Right renal pelvis (tissue), 4 donors: ENCODE results near the gene PEA15. TPM values are rescaled to one million over a fixed set of nuclear protein-coding genes. Genes with fewer than 3 reads are reported as not detected.

Source experiments
- DNase-seq, 4 donors: peaks; one replicate each; pipeline ENCODE4 v3.0.0-alpha.2; 2013; ENCODE audit warnings: low read depth in 4 of 4, low spot score in 3 of 4, missing footprints in 1 of 4
- polyA plus RNA-seq, 4 donors: library from polyadenylated mRNA; unstranded; fragments of 120-200 nt; gene quantifications; one replicate each; pipeline ENCODE4 v1.2.1, GENCODE V29; 2013; ENCODE audit not compliant: insufficient read length in 4 of 4

Gene PEA15
- polyA plus RNA-seq, 4 donors, result 104 to 131 (median 129) TPM

GRCh38 chr1:160232911-160233310 is 27.7 kb downstream of the PEA15 start:
- DNase-seq, result no peak

DNA sequence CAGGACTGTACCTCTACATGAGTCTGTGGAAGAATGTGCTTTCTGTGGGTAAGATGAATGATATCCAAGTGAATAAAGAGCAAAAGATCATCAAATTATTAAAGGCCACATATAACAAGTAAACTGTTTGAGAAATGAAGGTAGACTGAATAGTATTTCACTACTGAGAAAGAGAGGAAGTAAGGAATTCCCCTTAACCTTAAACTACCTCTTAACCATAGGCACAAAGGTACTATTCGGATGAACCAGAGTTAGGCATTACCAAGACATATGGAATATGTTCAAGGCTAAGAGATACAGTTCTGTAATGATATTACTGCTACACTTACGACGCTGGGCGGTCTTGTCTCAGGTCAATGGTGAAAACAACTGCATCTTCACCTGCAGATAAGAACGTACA is 31.6 kb downstream of the PEA15 start:
- DNase-seq, result no peak

DNA sequence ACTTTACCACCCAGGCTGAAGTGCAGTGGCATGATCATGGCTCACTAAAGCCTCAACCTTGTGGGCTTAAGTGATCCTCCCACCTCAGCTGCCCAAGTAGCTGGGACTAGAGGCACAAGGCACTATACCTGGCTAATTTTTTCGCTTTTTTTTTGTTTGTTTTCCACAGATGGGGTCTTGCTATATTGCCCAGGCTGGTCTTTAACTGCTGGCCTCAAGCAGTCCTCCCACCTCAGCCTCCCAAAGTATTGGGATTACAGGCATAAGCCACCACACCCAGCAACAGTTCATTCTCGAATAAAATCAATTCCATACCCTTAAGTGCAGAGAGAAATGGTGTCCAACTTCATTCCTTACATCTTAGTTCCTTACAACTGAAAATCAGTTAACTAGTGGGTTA is 32.4 kb downstream of the PEA15 start:
- DNase-seq, result no peak

- DNase-seq, result no peak
Observed at GRCh38 chr1:160238408-160238807, 33.2 kb downstream of the PEA15 start.

DNA sequence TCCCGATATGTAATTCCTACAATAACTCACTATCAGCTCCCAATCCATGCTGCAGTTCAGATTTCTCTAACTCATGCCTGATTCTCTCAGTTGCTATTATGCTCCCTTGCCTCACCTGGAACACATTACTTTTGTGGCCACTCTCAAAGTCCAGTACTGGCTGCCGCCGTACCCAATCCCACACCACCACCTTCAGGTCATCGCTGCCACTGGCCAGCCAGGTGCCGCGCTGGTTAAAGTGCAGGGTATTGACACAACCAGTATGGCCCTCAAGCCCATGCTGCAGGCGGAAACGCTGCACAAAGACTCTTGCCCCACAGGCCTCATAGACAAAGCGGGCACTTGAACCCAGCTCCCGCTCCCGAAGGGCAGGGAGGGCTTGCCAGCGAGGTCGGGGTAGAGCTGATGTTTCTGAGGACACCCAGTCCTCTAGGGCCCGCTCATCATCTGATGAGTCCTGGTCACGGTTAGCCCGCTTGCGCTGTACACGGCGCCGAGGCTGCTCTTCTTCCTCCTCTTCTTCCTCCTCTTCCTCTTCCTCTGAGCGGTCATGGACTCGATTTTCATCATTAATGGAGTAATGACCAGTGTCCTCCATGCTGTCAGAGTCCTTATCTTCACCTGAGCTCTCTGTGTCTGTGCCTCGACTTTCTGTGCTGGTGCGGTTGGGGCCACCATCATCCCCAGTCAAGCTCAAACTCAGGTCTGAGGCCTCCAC is 34.6 kb downstream of the PEA15 start:
- DNase-seq, result no peak

DNA sequence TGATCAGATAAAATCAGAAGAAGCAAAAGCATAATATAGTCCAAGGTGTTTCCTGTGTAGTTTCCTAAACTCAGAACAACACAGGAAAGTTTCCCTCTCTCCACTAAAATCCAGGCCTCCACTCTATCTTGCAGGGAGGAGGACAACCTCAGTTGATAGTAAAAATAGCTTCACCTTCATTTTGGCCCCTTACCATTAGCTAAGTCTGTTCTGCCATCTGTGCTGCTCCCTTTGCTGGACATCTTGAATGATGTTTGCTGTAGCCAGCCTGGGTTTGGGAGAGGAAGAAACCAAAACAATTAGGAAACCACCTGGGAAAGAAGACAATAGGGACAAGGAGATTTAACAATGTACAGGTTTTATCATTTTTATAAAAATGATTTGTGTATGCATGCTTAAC is 38.6 kb downstream of the PEA15 start:
- no peak for DNase-seq

GRCh38 chr1:160244209-160244608 is 39.0 kb downstream of the PEA15 start:
- no peak for DNase-seq

- no peak for DNase-seq
Observed at GRCh38 chr1:160245434-160245833, 40.2 kb downstream of the PEA15 start.

DNA sequence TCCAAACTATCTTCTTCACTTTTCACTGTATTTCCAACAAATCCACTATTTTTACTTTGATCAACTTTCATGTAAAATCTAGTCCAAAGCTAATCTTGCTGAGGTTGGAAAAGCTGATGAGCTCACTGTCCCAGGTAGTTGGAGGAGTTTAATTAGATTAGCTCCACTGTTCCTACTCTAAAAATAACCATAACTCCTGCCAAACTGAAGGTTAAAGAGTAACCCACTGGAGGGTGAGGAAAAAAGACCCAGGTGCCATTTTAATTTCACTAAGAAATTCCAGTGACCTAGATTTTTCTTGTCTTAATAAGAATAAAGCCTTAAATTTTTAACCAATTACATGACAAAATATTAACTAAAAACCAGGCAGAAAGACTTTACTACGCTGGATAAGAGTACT is 41.9 kb downstream of the PEA15 start:
- DNase-seq, result no peak

- no peak for DNase-seq
Observed at GRCh38 chr1:160251011-160251410, 45.8 kb downstream of the PEA15 start.

GRCh38 chr1:160251687-160252526 is 46.7 kb downstream of the PEA15 start:
- peak; percentile 35 to 65 (median 62) for DNase-seq

DNA sequence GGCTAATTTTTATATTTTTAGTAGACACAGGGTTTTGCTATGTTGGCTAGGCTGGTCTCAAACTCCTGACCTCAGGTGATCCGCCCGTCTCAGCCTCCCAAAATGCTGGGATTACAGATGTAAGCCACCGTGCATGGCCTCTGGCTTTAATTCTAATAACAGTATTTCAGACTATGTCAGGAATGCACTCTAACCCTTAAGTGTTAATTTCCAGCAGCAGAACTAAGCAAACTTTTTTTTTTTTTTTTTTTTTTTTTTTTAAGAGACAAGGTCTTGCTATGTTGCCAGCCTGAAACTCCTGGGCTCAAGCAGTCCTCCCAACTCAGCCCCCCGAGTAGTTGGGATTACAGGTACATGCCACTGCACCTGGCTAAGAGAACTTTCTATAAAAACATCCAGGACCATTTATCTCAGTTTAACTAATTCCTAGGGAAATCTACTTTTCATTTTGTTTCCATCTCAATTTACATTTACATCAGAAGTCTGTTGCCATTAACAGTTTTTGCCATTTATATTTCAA is 50.7 kb downstream of the PEA15 start:
- no peak for DNase-seq

- no peak for DNase-seq
Observed at GRCh38 chr1:160256396-160257046, 51.3 kb downstream of the PEA15 start.

- no peak for DNase-seq
Observed at GRCh38 chr1:160257411-160258015, 52.3 kb downstream of the PEA15 start.

GRCh38 chr1:160258177-160258798 is 53.1 kb downstream of the PEA15 start:
- no peak for DNase-seq

GRCh38 chr1:160260406-160261382 is 55.5 kb downstream of the PEA15 start:
- peak; percentile 66 to 92 (median 89) for DNase-seq

DNA sequence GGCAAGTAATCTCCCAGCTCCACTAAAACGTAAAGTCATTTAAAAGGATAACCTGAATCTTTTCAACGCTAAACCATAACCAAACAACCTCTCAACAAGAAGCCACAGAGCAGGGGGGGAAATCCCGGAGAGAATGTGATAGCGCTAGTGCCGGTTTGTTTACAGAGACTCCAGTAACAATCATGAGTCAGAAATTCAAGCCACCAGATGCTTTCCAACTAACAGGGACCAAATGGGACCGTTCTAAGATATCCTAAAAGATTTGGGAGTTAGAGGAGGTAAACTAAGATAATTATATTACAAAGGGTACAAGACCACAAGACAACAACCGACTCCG is 56.3 kb downstream of the PEA15 start:
- peak in 2 of 4 donors; percentile 49 to 58 for DNase-seq

DNA sequence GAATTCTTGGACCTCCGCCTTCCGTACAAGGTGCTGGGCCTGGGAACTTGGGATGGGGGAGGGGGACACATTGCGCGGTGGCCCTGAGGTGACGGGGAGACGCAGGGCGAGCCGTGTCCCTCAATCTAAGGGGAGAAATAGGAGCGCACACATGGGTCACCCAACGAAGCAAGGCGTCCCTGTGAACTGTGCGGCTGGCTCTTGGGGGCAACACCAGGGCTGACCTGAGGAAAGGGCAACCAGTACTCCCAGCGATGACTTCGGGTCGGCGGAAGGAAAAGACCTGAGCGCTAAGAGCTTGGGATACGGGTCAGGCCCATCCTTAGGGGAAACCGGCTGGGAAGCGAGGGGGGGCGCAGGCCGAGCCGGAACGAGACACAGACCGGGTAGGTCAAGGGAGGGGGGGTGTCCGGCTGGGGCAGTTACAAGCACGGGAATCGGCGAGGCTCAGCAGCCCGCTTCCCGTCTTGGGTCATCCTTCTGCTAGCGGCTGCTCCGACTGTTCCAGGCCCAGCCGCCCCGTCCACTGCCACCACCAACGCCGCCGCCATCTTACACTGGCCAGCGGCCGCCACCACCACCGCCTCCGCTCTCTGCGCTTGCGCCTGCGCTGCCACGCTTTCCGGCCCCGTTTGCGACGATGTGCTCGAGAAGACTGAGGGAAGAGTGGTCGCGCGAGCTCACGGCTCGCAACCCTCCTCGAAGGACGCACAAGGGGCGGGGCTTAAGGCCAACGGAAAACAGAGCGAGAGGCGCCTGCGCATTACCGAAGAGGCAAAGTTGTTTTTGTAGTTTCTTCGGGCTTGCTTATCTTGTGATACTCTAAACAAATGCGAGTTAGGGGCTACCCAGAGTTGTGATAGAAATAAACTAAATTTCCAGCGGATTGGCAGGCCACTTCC is 57.0 kb downstream of the PEA15 start, which contains the start of gene DCAF8:
Gene DCAF8 (minus strand): TSS at position 657 of the 902 bp plus-strand sequence. CDS start 18,541 bp downstream, outside the sequence.
- peak; percentile 96 to 98 (median 97) for DNase-seq
